Mesendoderm (in vitro differentiated cells): ENCODE data around the gene STX8.

ENCODE experiments used
- DNase-seq: peaks from one replicate; pipeline ENCODE4 v3.0.0; 2013
- H2AK5ac ChIP-seq: 2 replicates; pipeline ENCODE4 v1.6.1; 2013; ENCODE audit warnings: low read length, inconsistent platforms
- H2BK120ac ChIP-seq: 2 replicates; pipeline ENCODE4 v1.6.1; 2013; ENCODE audit warnings: low read depth, mild to moderate bottlenecking, low read length, moderate library complexity, mixed read lengths
- H2BK15ac ChIP-seq: replicated peaks from 2 replicates; pipeline ENCODE4 v1.6.1; 2013; ENCODE audit warnings: low read depth, mild to moderate bottlenecking, moderate library complexity
- H2BK5ac ChIP-seq: 2 replicates; pipeline ENCODE4 v1.6.1; 2013; ENCODE audit warnings: low read length, inconsistent platforms
- H3K18ac ChIP-seq: 2 replicates; pipeline ENCODE4 v1.6.1; 2013; ENCODE audit warnings: mild to moderate bottlenecking, low read length, mixed read lengths
- H3K23ac ChIP-seq: one replicate; pipeline ENCODE4 v1.6.1; 2013; ENCODE audit warnings: low read length
- H3K27ac ChIP-seq: 2 replicates; pipeline ENCODE4 v1.5.1; 2013; ENCODE audit warnings: low read depth, mild to moderate bottlenecking, inconsistent platforms, low read length, moderate library complexity
- H3K27me3 ChIP-seq: 2 replicates; pipeline ENCODE4 v1.6.1; 2013; ENCODE audit warnings: low read length, control low read depth, mild to moderate bottlenecking, inconsistent platforms; ENCODE audit not compliant: insufficient read depth, poor library complexity
- H3K36me3 ChIP-seq: 2 replicates; pipeline ENCODE4 v1.6.1; 2013; ENCODE audit warnings: low read length, inconsistent platforms; ENCODE audit not compliant: control insufficient read depth, insufficient read depth
- H3K4ac ChIP-seq: one replicate; pipeline ENCODE4 v1.6.1; 2013; ENCODE audit warnings: low read depth, mild to moderate bottlenecking, low read length, moderate library complexity
- H3K4me1 ChIP-seq: 2 replicates; pipeline ENCODE4 v1.6.1; 2013; ENCODE audit warnings: low read depth, low read length, inconsistent platforms; ENCODE audit not compliant: control insufficient read depth
- H3K4me2 ChIP-seq: 2 replicates; pipeline ENCODE4 v1.6.1; 2013; ENCODE audit warnings: low read length
- H3K4me3 ChIP-seq: 2 replicates; pipeline ENCODE4 v1.5.1; 2013; ENCODE audit warnings: mild to moderate bottlenecking, low read length
- H3K56ac ChIP-seq: one replicate; pipeline ENCODE4 v1.6.1; 2013; ENCODE audit warnings: low read length
- H3K79me1 ChIP-seq: 2 replicates; pipeline ENCODE4 v1.6.1; 2013; ENCODE audit warnings: low read length, inconsistent platforms
- H3K79me2 ChIP-seq: 2 replicates; pipeline ENCODE4 v1.6.1; 2013; ENCODE audit warnings: mild to moderate bottlenecking, low read length; ENCODE audit not compliant: control insufficient read depth, insufficient read depth
- H3K9ac ChIP-seq: 2 replicates; pipeline ENCODE4 v1.6.1; 2013; ENCODE audit warnings: low read length, inconsistent platforms
- H4K5ac ChIP-seq: one replicate; pipeline ENCODE4 v1.6.1; 2013; ENCODE audit warnings: low read length
- H4K8ac ChIP-seq: one replicate; pipeline ENCODE4 v1.6.1; 2013; ENCODE audit warnings: low read depth, mild to moderate bottlenecking, control low read depth, low read length, moderate library complexity
- WGBS: extraction: QIAGEN DNeasy Blood & Tissue Kit; methylation state at CpG from one replicate; pipeline ENCODE4 v1.1.7; 2013; ENCODE audit warnings: low lambda C conversion rate, missing lambda C conversion rate; ENCODE audit not compliant: insufficient coverage; ENCODE audit errors: extremely low coverage; 5-methylcytosine and 5-hydroxymethylcytosine counted together

Gene STX8

GRCh38 chr17:9266697-9267117 lies 308.9 kb downstream of the STX8 start:
- H3K23ac ChIP-seq, result no peak overlapping the region
- H3K9ac ChIP-seq, result no peak overlapping the region
- no peaks in the 10 kb centered on the region for H3K36me3 ChIP-seq
- H3K56ac ChIP-seq, result no peak overlapping the region
- H4K5ac ChIP-seq, result no peak overlapping the region
- no peak for DNase-seq
- H2BK120ac ChIP-seq, result no peak overlapping the region
- H3K27ac ChIP-seq, result no peak overlapping the region
- no peaks in the 10 kb centered on the region for H3K79me1 ChIP-seq
- H2BK15ac ChIP-seq, result no peak overlapping the region
- H3K4me2 ChIP-seq, result no peak overlapping the region
- H3K4ac ChIP-seq, result no peak overlapping the region
- H4K8ac ChIP-seq, result no peak overlapping the region
- no CpG with 5 or more reads among the region's 9 CpGs for WGBS
- no peak overlapping the region for H3K18ac ChIP-seq
- H2AK5ac ChIP-seq, result no peak overlapping the region
- no peaks in the 10 kb centered on the region for H3K27me3 ChIP-seq
- no peak overlapping the region for H2BK5ac ChIP-seq
- no peak overlapping the region for H3K4me3 ChIP-seq
- H3K4me1 ChIP-seq, result no peaks in the 10 kb centered on the region
- H3K79me2 ChIP-seq, result no peaks in the 10 kb centered on the region

GRCh38 chr17:9266031-9266680 lies 309.5 kb downstream of the STX8 start:
- WGBS, result no CpG with 5 or more reads among the region's 14 CpGs
- Histone ChIP-seq H2AK5ac (no peak overlapping the region), H3K79me1 (no peaks in the 10 kb centered on the region), H3K23ac (peak overlapping the region; percentile 24), H3K79me2 (no peaks in the 10 kb centered on the region), H3K9ac (no peak overlapping the region), H4K8ac (no peak overlapping the region), H2BK15ac (no peak overlapping the region), H3K4me2 (no peak overlapping the region), H3K27me3 (no peaks in the 10 kb centered on the region), H3K27ac (no peak overlapping the region), H3K18ac (no peak overlapping the region), H3K4me3 (no peak overlapping the region), H2BK5ac (no peak overlapping the region), H3K4ac (no peak overlapping the region), H3K4me1 (no peaks in the 10 kb centered on the region), H2BK120ac (no peak overlapping the region), H4K5ac (no peak overlapping the region), H3K36me3 (no peaks in the 10 kb centered on the region), H3K56ac (no peak overlapping the region)
- peak; percentile 39 for DNase-seq

GRCh38 chr17:9261081-9262012 lies 314.3 kb downstream of the STX8 start:
- Histone ChIP-seq H3K18ac (no peak overlapping the region), H3K79me1 (no peaks in the 10 kb centered on the region), H3K23ac (no peak overlapping the region), H3K27ac (no peak overlapping the region), H3K36me3 (no peaks in the 10 kb centered on the region), H2BK15ac (no peak overlapping the region), H3K56ac (no peak overlapping the region), H4K5ac (no peak overlapping the region), H3K4me2 (no peak overlapping the region), H3K27me3 (no peaks in the 10 kb centered on the region), H3K4ac (no peak overlapping the region), H3K79me2 (no peaks in the 10 kb centered on the region), H2AK5ac (no peak overlapping the region), H3K4me1 (no peaks in the 10 kb centered on the region), H2BK5ac (no peak overlapping the region), H4K8ac (no peak overlapping the region), H3K9ac (no peak overlapping the region), H2BK120ac (no peak overlapping the region), H3K4me3 (no peak overlapping the region)
- WGBS, result no CpG with 5 or more reads among the region's 24 CpGs
- DNase-seq, result no peak

- WGBS, result no CpG with 5 or more reads among the region's 10 CpGs
- no peak overlapping the region for H3K4me3 ChIP-seq
- no peaks in the 10 kb centered on the region for H3K4me1 ChIP-seq
- H3K9ac ChIP-seq, result no peak overlapping the region
- no peak overlapping the region for H2BK5ac ChIP-seq
- no peak overlapping the region for H2BK120ac ChIP-seq
- no peak overlapping the region for H3K27ac ChIP-seq
- no peak for DNase-seq
- no peak overlapping the region for H2BK15ac ChIP-seq
- no peak overlapping the region for H3K23ac ChIP-seq
- H3K56ac ChIP-seq, result no peak overlapping the region
- H4K5ac ChIP-seq, result no peak overlapping the region
- no peaks in the 10 kb centered on the region for H3K36me3 ChIP-seq
- H3K79me2 ChIP-seq, result no peaks in the 10 kb centered on the region
- no peak overlapping the region for H4K8ac ChIP-seq
- no peak overlapping the region for H3K4me2 ChIP-seq
- H3K4ac ChIP-seq, result no peak overlapping the region
- H2AK5ac ChIP-seq, result no peak overlapping the region
- H3K18ac ChIP-seq, result no peak overlapping the region
- H3K79me1 ChIP-seq, result no peaks in the 10 kb centered on the region
- no peaks in the 10 kb centered on the region for H3K27me3 ChIP-seq
Measured at GRCh38 chr17:9259419-9259818, 316.2 kb downstream of the STX8 start.

GRCh38 chr17:9258115-9259015 lies 317.3 kb downstream of the STX8 start:
- no peak overlapping the region for H3K4me3 ChIP-seq
- H2BK120ac ChIP-seq, result no peak overlapping the region
- no peaks in the 10 kb centered on the region for H3K36me3 ChIP-seq
- no peaks in the 10 kb centered on the region for H3K27me3 ChIP-seq
- H3K4me2 ChIP-seq, result no peak overlapping the region
- DNase-seq, result peak; percentile 37
- H3K4me1 ChIP-seq, result no peaks in the 10 kb centered on the region
- no peak overlapping the region for H2AK5ac ChIP-seq
- no peak overlapping the region for H4K5ac ChIP-seq
- H3K9ac ChIP-seq, result no peak overlapping the region
- no peak overlapping the region for H4K8ac ChIP-seq
- no peak overlapping the region for H3K56ac ChIP-seq
- WGBS, result no CpG with 5 or more reads among the region's 15 CpGs
- H3K79me2 ChIP-seq, result no peaks in the 10 kb centered on the region
- peak overlapping the region; percentile 1 for H3K18ac ChIP-seq
- no peak overlapping the region for H3K4ac ChIP-seq
- H2BK5ac ChIP-seq, result no peak overlapping the region
- H3K23ac ChIP-seq, result no peak overlapping the region
- H3K79me1 ChIP-seq, result no peaks in the 10 kb centered on the region
- no peak overlapping the region for H3K27ac ChIP-seq
- no peak overlapping the region for H2BK15ac ChIP-seq
